ENCODE results near the gene IQSEC1.

IQSEC1 gene

DNA sequence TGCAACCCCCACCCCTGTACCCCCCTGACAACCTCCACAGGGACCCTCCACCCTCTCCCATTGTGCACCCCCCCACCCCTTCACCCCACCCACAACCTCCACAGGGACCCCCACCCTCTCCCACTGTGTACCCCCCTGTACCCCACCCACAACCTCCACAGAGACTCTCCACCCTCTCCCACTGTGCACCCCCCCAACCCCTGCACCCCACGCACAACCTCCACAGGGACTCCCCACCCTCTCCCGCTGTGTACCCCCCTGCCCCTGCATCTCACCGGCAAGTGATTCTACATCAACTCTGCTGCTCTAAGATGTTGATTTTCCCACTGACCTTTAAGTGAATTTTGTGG, 180.4 kb downstream of the IQSEC1 start:
- DNase-seq (ENCODE audit: low spot score), result no peak
- in situ Hi-C loops (cut with MboI; ENCODE audit: low sequenced_read_pairs, unreplicated experiment), result no loop called here
- TF ChIP-seq, protein P1, sequence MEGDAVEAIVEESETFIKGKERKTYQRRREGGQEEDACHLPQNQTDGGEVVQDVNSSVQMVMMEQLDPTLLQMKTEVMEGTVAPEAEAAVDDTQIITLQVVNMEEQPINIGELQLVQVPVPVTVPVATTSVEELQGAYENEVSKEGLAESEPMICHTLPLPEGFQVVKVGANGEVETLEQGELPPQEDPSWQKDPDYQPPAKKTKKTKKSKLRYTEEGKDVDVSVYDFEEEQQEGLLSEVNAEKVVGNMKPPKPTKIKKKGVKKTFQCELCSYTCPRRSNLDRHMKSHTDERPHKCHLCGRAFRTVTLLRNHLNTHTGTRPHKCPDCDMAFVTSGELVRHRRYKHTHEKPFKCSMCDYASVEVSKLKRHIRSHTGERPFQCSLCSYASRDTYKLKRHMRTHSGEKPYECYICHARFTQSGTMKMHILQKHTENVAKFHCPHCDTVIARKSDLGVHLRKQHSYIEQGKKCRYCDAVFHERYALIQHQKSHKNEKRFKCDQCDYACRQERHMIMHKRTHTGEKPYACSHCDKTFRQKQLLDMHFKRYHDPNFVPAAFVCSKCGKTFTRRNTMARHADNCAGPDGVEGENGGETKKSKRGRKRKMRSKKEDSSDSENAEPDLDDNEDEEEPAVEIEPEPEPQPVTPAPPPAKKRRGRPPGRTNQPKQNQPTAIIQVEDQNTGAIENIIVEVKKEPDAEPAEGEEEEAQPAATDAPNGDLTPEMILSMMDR (IDR thresholded peaks at IDR 0.05; ENCODE audit: borderline replicate concordance, control extremely low read depth, extremely low read depth, insufficient read depth, missing control alignments), result no peak

DNA sequence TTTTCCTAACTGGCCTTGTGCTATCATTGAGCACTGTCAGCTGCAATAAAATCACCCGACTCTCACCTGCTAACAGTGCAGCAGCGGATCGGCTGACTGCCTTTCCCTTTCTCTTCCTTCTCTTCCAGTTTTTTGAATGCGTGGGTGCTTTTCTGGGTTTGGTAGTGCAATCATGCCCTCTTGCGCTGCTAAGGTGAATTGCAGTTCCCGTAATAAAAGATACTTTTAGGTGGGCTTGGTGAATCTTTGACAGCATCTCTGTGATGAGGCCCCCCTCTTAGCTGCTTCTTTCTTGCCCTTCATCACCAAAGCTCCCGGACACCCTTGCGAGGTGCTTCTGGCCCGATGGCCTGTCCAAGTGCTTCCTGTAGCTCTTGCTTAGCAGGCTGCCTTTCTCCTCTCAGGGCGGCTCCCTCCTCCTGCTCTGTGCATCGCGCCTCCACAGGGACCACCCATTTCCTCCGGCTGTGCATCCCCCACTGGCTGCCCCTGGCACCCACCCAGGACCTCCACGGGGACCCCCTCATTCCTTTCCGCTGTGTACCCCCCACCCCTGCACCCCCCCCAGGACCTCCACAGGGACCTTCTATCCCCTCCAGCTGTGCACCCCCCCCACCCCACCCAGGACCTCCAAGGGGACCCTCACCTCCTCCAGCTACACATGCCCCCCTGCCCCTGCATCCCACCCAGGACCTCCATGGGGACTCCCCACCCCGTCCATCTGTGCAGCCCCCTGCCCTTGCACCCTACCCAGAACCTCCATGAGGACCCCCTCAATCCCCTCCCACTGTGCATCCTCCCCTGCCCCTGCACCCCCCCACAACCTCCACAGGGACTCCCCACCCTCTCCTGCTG, 181.0 kb downstream of the IQSEC1 start:
- TF ChIP-seq, protein P1 (IDR thresholded peaks at IDR 0.05; ENCODE audit: borderline replicate concordance, control extremely low read depth, extremely low read depth, insufficient read depth, missing control alignments), result peak; percentile 82
- in situ Hi-C loops (cut with MboI; ENCODE audit: low sequenced_read_pairs, unreplicated experiment), result no loop called here
- DNase-seq (ENCODE audit: low spot score), result peak; percentile 75

DNA sequence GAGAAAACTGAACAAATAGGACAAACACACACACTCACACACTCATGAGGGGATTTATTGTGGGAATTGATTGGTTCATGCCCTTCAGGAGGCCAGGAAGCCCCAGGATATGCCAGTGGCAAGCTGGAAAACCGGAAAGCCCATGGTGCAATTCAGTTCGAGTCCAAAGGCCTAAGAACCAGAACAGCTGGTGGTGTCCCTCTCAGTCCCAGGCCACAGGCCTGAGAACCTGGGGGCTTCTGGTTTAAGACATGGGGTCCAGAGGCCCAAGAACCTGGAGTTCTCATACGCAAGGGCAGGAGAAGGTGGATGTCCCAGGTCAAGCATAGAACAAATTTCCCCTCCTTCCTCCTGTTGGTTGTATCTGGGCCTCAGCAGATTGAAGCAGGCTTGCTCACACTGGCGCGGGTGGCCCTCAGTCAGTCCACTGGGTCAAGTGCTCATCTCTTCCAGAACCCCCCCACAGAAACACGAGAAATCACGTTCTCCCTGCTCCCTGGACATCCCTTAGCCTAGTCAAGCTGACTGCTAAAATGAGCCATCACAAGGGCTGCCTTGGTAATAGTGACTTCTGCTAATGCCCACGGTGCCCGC, 181.7 kb downstream of the IQSEC1 start:
- TF ChIP-seq, protein P1 (IDR thresholded peaks at IDR 0.05; ENCODE audit: borderline replicate concordance, control extremely low read depth, extremely low read depth, insufficient read depth, missing control alignments), result no peak
- DNase-seq (ENCODE audit: low spot score), result no peak
- in situ Hi-C loops (cut with MboI; ENCODE audit: low sequenced_read_pairs, unreplicated experiment), result no loop called here

DNA sequence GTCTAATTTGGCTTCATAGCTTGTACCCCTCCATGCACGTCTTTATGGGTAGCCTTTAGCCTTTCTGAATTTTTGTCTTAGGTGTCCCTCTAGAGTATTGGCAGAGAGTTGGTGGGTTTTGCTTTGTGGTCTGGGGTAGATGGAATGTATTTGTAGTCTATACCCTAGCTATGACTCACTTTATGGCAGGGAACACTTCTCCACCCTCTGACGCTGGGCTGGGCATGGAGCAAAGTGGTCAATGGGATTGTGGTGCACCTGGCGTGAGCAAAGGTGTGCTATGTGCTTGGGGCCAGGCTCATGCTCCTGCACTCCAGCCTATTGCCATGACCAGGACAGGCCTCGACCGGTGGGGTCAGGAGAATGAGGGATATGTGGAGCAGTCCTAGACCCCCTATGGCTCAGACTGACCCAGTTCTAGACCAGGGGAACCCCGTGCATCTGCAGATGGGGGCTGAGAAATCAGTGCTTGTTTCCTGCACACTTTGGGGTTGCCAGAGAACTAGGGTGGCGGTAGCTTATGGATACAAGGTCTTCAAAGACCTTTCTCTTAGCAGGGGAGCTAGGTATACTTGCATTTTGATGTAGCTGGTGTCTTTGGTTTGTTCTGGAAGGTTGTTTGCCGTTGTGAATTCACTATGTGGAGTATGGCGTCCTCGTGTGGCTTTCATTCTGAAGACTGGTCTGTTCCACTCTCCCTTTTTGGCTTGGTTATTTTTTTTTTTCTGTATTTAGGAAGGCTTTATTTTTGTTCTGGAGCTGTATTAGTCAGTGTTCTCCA, 182.4 kb downstream of the IQSEC1 start:
- in situ Hi-C loops (cut with MboI; ENCODE audit: low sequenced_read_pairs, unreplicated experiment), result no loop called here
- no peak for DNase-seq (ENCODE audit: low spot score)
- TF ChIP-seq, protein P1 (IDR thresholded peaks at IDR 0.05; ENCODE audit: borderline replicate concordance, control extremely low read depth, extremely low read depth, insufficient read depth, missing control alignments), result no peak

DNA sequence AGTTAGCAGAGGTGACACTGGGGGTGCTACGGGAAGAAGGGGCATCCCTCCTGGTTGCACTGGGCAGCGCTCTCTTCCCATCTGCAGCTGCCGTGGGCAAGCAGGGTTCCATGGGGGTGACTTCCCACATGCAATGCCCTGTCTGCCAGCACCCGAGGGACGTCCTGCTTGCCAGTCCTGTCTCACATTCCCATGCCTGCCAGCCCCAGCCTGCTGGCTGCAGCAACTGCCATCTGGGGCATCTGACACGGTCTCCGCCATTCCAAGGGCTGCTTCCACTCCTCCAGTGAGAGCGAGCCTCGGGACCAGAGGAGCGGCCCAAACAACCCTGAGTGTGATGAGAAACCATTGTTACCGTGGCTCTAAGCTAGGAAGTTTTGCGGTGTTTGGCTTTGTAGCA, 186.5 kb downstream of the IQSEC1 start:
- DNase-seq (ENCODE audit: low spot score), result no peak
- TF ChIP-seq, protein P1 (IDR thresholded peaks at IDR 0.05; ENCODE audit: borderline replicate concordance, control extremely low read depth, extremely low read depth, insufficient read depth, missing control alignments), result no peak
- in situ Hi-C loops (cut with MboI; ENCODE audit: low sequenced_read_pairs, unreplicated experiment), result no loop called here

DNA sequence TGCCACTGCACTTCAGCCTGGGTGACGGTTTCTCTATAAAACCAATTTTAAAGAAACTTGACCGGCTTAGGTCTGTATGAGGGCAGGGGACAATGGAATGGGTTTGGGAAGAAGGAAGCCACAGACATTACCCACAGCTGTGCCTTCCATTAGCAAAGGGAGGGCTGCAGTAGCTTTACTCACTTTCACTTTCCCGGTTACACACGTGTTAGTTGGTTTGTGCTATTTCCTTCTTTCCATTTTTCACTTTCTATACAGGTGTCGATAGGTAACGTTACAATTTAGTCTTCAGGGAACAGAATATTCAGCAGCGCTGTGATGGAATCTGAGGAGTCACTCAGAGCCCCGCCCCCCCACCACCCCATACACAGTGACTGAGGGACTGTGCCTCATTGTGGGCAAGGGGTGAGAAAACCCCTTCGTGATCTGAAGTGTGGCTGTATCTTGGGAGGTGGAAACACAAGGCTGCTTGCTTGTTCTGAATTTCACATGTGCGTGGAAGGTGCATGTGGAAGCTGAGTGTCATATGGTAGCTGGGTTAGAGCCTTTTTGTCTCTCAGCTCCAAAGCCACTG, 187.0 kb downstream of the IQSEC1 start:
- in situ Hi-C loops (cut with MboI; ENCODE audit: low sequenced_read_pairs, unreplicated experiment), result no loop called here
- DNase-seq (ENCODE audit: low spot score), result no peak
- TF ChIP-seq, protein P1 (IDR thresholded peaks at IDR 0.05; ENCODE audit: borderline replicate concordance, control extremely low read depth, extremely low read depth, insufficient read depth, missing control alignments), result no peak

Data from GM13976 (cell line).